Muscle of leg (tissue), 11 donors: Measurements from ENCODE around the gene KRT222. TPM values are rescaled to one million over a fixed set of nuclear protein-coding genes. Genes with fewer than 3 reads are reported as not detected.

ENCODE experiments used
- DNase-seq: peaks from one replicate; pipeline ENCODE4 v3.0.0; 2013
- H3K27ac ChIP-seq: one replicate; pipeline ENCODE4 v1.5.1; 2013; ENCODE audit warnings: mild to moderate bottlenecking, low read length, control low read depth
- H3K27me3 ChIP-seq: one replicate; pipeline ENCODE4 v1.6.1; 2013; ENCODE audit warnings: low read length; ENCODE audit not compliant: control insufficient read depth, insufficient read depth
- H3K36me3 ChIP-seq: one replicate; pipeline ENCODE4 v1.6.1; 2013; ENCODE audit warnings: low read length; ENCODE audit not compliant: control insufficient read depth, insufficient read depth
- H3K4me1 ChIP-seq: one replicate; pipeline ENCODE4 v1.6.1; 2013; ENCODE audit warnings: low read length; ENCODE audit not compliant: control insufficient read depth, insufficient read depth
- H3K4me3 ChIP-seq: one replicate; pipeline ENCODE4 v1.5.1; 2013; ENCODE audit warnings: low read length, control low read depth
- H3K9me3 ChIP-seq: replicated peaks from 2 replicates; pipeline ENCODE4 v1.6.1; 2013; ENCODE audit warnings: low read depth, low read length; ENCODE audit not compliant: control insufficient read depth
- WGBS: methylation state at CpG from one replicate; pipeline ENCODE4 v1.1.5; 2013; ENCODE audit warnings: missing lambda C conversion rate; ENCODE audit not compliant: insufficient coverage; 5-methylcytosine and 5-hydroxymethylcytosine counted together
- polyA plus RNA-seq, 8 donors: library from polyadenylated mRNA; unstranded; fragments of 120-200 nt; gene quantifications; one replicate each; pipeline versions ENCODE4 v1.2.1 to v1.2.3, GENCODE V29; 2013; ENCODE audit warnings: inconsistent platforms in 1 of 8, low replicate concordance in 1 of 8; ENCODE audit not compliant: insufficient read length in 8 of 8, insufficient read depth in 1 of 8
- total RNA-seq: library from RNA; stranded (reverse); fragments of 120-200 nt; gene quantifications from one replicate; pipeline ENCODE4 v1.2.4, GENCODE V29; 2013

KRT222 gene
- total and polyA plus RNA-seq, 9 donors = 0.04 to 1.3 (median 0.24) TPM; not detected in 1

DNA sequence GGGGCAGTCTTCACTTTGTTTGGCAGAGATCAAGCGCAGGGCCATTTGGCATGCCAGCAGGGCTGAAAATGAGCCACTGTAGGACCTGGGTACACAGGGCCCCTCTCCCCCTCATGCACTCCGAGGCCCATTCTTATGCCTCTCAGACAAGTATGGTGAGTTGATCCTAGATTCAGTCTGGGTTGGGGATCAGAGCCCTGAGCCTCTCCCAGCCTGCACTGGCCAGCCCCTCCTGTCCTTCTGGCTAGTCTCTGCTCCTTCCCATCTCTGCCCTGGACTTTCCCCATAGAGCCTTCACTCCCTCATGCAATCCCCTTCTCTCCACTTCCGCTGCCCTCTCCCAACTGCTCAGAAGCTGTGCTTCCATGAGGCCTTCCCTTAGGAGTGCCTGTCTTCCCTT, 48.4 kb downstream of the KRT222 start:
- no peaks in the 10 kb centered on the region for H3K36me3 ChIP-seq
- no peaks in the 10 kb centered on the region for H3K9me3 ChIP-seq
- peaks cover 12% of the 10 kb centered on the region for H3K27me3 ChIP-seq
- H3K4me3 ChIP-seq = no peak overlapping the region
- DNase-seq = no peak
- no peak overlapping the region for H3K27ac ChIP-seq
- peaks cover 13% of the 10 kb centered on the region for H3K4me1 ChIP-seq
- 69% methylated on average over 2 of the region's 3 CpGs for WGBS

DNA sequence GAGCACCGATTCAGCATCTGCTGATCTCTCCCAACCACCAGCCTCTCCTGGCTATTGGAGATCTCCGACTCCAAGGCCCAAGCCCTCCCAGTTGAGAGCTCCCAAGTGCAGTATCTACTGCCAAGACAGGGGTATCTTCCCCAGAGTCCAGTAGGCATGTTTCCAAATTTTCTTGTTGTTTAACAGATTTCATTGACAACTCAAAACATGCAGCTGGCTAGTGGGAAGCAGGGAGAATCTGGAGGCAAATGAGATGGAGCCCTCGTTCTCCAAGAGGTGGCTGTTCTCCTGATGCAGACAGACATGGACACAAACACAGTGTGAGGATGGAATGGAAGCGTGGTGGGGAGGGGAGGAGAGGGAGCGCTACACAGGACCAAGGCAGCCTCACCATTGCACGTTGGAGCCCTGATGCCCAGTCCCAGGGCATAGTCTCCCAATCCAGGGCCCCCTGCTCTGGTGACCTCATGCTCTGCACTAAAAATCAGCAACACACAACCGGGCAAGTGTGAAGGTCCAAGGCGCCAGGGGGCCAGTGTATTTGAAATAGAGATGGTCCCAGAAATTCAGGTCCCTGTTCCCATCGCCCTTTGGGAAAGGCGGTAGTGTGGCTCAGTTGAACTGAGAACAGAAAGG, 49.0 kb downstream of the KRT222 start:
- 51% methylated on average over 5 of the region's 10 CpGs for WGBS
- peaks cover 12% of the 10 kb centered on the region for H3K27me3 ChIP-seq

DNA sequence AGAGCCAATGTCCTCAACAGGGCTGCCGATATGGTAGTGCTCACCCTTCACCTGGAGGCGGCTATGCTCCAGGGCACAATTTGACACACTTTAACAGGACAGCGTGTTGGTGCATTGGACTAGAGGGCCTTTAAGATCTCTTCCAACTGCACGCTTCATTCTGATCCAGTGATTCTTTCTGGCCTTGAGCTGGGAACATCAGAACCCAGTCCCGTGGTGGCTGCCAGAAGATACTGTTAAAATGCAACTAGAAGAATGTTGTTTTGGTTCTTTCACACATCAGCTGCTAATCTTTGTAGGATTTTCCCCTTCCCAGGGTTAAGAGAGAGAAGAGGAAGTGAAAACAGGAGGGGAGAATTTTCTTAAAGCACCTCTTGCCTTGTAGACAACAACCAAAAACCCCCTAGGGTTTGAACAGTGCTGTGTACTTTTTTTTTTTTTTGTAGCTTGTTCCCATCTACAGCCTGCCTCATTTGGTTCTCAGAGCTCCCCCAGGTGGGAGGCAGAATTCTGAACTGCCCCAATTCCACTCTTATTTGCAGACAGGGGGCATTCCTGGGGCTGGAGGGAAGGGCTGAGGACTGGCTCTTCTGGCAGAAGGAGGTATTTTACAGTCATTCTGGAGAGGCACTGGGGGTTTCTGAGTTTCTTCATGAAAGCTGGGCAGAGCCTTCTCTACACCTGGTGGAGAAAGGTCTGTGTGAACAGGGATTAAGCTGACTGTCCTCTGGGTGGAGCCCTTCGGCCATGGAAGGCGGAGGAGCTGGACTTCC, 49.7 kb downstream of the KRT222 start:
- Histone ChIP-seq H3K9me3 (no peaks in the 10 kb centered on the region), H3K4me3 (no peak overlapping the region), H3K27me3 (peaks cover 12% of the 10 kb centered on the region), H3K27ac (no peak overlapping the region), H3K36me3 (no peaks in the 10 kb centered on the region), H3K4me1 (peaks cover 13% of the 10 kb centered on the region)
- 54% methylated on average over 5 of the region's 7 CpGs for WGBS
- no peak for DNase-seq

More for the DNA sequence above, 49.0 kb downstream of the KRT222 start:
- Histone ChIP-seq H3K27ac (no peak overlapping the region), H3K9me3 (no peaks in the 10 kb centered on the region), H3K4me1 (peaks cover 13% of the 10 kb centered on the region), H3K36me3 (no peaks in the 10 kb centered on the region), H3K4me3 (no peak overlapping the region)
- DNase-seq = peak; percentile 48

DNA sequence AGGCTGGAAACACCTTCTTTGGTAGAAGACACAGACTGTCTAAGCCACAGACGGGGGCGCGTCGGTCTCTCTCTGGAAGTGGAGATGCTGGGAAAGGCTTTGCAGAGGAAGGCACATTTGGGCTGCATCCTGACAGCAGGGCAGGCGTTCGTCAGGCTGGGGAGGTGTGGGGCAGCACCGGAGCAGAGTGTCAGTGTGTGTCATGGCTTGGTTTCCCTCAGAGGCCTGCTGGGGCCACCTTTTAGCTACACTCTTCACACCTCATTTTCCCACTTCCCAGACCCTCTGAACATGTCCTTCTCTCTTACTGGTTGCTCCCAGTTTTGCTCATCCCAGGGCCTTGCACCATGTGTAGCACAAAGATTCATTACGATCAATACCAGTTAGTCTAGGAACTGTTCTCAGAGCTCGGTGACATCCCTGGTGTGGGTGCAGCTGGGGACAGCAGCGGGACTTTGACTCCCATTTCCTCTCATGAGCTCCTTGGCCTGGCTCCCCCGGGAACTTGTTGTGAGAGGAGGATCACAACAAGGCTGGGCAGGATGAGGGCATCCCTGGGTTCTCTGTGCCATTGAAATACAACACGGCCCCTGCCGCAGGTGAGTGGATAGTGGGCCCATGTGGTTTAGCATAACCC, 50.4 kb downstream of the KRT222 start:
- Histone ChIP-seq H3K27me3 (peaks cover 12% of the 10 kb centered on the region), H3K4me1 (peaks cover 7% of the 10 kb centered on the region), H3K27ac (no peak overlapping the region), H3K4me3 (no peak overlapping the region), H3K9me3 (no peaks in the 10 kb centered on the region), H3K36me3 (no peaks in the 10 kb centered on the region)
- DNase-seq = no peak
- WGBS = 84% methylated on average over 10 of the region's 13 CpGs

DNA sequence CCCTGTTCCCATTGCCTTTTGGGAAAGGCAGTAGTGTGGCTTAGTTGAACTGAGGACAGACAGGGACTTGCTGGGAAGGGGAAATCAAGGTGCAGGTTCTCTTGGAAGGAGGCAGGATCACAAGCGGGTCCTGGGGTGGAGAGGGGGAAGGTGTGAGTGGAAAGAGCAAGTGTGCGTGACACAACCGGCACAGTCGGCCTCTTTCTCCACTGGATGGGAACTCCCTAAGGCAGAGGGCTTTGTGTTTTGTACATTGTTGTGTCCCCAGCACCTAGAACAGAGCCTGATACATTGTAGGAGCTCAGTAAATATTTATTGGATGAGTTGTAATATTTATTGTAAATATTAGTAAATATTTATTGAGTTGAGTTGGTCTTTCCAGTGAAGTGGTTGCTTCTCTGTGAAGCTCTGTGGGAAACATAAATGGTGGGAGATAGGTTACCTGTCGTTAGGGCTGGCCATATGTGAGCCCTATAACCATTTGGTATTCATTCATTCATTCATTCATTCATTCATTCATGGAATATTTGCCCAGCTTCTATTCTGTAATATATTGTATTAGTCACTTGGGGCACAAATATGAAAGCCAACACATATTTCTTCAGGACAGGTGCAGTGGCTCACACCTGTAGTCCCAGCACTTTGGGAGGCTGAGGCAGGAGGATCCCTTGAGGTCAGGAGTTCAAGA, 51.4 kb downstream of the KRT222 start:
- H3K4me3 ChIP-seq = no peak overlapping the region
- no peak overlapping the region for H3K27ac ChIP-seq
- WGBS = 81% methylated on average over 2 of the region's 5 CpGs
- peaks cover 7% of the 10 kb centered on the region for H3K4me1 ChIP-seq
- peaks cover 12% of the 10 kb centered on the region for H3K27me3 ChIP-seq
- H3K9me3 ChIP-seq = no peaks in the 10 kb centered on the region
- no peak for DNase-seq
- H3K36me3 ChIP-seq = no peaks in the 10 kb centered on the region

DNA sequence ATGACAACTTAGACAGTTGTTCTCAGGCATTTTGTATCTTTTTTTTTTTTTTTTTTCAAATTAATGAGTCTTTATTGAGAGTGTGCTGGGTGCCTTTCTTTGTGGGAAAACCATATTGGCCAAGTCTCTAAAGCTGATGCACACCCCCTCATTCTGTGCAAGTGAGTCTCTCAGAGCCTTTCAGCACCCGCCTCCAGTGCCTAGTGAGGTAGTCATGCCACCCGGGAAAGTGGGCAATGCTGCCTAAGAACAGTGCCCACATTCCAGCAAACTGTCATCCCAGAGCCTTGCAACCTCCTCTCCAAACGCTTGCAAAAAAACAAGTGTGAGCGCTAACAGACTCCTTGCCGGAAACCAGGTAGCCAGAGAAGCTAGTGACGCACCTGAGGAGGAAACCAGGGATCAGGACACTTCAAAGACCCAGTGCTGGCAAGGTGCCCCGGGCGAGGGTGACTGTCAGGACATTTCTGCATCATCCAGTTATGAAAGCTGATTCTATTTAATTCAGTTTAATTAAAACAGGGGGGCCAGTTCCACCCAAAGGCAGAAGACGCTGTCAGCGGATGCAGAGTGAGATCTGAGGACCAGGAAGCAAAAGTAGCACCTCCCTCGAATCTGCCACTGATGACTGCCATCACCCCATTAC, 52.3 kb downstream of the KRT222 start:
- Histone ChIP-seq H3K36me3 (no peaks in the 10 kb centered on the region), H3K4me3 (no peak overlapping the region), H3K4me1 (peaks cover 7% of the 10 kb centered on the region), H3K27ac (no peak overlapping the region), H3K27me3 (peaks cover 11% of the 10 kb centered on the region), H3K9me3 (no peaks in the 10 kb centered on the region)
- no peak for DNase-seq
- WGBS = 70% methylated on average over 10 of the region's 11 CpGs

DNA sequence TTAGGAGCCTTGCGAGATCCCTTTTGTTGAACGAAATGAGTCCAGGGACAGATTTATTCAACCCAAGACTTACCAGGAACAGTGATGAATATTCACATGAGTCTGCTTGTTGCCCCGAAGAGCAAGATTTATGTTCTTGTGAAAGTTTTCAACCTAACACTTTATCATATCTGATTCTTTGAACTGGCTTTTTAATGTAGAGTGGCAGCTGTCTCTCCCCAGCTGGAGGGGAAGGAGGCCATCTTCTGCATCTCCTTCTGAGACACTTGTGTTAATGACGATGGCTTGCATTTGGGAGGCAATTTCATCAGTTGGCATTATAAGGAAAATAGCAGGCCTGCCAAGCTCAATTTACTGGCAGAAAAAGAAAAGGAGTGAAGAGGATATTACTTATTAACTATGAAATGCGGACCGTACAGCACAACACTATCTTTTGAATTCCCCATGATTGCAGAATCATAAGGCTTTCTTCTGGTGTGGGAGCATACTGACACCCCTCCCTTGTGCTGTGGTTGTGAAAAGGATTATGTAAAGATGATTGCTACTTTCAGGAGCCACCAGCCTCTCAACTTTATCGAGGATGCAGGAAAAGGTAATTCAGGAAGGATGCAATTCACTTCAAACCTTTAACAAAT, 53.0 kb downstream of the KRT222 start:
- peaks cover 7% of the 10 kb centered on the region for H3K4me1 ChIP-seq
- DNase-seq = no peak
- H3K4me3 ChIP-seq = no peak overlapping the region
- no peaks in the 10 kb centered on the region for H3K36me3 ChIP-seq
- no CpG with 5 or more reads among the region's 7 CpGs for WGBS
- H3K27ac ChIP-seq = no peak overlapping the region
- no peaks in the 10 kb centered on the region for H3K9me3 ChIP-seq
- H3K27me3 ChIP-seq = peaks cover 14% of the 10 kb centered on the region

DNA sequence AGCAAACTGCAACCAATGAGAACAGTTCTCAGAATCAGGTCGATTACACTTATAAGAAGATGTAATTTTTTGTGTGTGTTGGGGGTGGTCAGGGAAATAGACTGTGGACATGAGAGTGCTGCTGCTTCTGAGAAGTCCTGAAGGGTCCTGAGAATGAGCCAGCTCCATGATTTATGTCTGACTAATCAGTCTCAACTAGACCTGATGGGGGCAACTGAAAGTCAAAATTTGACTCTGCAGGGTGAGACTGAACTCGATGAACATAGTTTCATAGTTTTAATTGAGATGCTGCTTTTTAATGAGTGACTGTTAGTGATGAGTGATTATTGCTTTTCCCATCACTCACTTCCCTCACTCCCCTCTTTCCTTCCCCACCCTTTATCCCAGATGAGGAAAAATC, 54.6 kb downstream of the KRT222 start:
- Histone ChIP-seq H3K9me3 (no peaks in the 10 kb centered on the region), H3K4me3 (no peak overlapping the region), H3K27me3 (peaks cover 9% of the 10 kb centered on the region), H3K4me1 (peaks cover 2% of the 10 kb centered on the region), H3K36me3 (no peaks in the 10 kb centered on the region), H3K27ac (no peak overlapping the region)
- DNase-seq = no peak
- 86% methylated on average over 1 of the region's 2 CpGs for WGBS

DNA sequence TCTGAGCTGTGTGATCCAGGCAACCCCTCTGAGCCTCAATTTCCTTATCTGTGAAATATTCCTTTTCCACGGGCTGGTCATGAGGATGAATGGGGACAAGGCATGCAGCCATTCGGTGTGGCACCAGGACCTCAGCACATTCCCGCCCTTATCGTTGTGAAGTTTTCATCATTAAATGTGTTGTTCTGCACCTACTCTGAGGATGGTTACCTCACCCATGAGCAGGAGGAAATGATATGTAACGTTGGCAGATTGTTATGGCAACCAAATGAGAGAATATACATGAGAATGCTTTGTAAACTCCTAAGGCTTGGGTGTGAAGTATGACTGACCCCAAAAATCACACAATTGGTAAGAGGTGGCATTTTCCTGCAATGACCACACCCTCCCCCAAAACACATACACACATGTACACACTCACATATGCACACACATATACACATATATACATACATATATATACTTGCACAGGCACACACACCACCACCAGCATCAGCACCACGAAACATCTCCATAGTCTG, 56.9 kb downstream of the KRT222 start:
- Histone ChIP-seq H3K4me3 (no peak overlapping the region), H3K4me1 (no peaks in the 10 kb centered on the region), H3K27ac (no peak overlapping the region), H3K36me3 (no peaks in the 10 kb centered on the region), H3K9me3 (no peaks in the 10 kb centered on the region), H3K27me3 (peaks cover 4% of the 10 kb centered on the region)
- 79% methylated on average over 5 of the region's 6 CpGs for WGBS
- no peak for DNase-seq
